GM19035 (cell line): ENCODE results near the gene LRRC45.
"Not testable (repeated sequence)": the region's sequence is repeated elsewhere in the genome, so short reads cannot be mapped to it uniquely, and the experiment has no call there.

ENCODE experiments used
- ATAC-seq: cut with Tn5 transposase; IDR thresholded peaks from one replicate; pipeline ENCODE4 v1.9.1; 2021; ENCODE audit not compliant: unreplicated experiment

LRRC45 gene

DNA sequence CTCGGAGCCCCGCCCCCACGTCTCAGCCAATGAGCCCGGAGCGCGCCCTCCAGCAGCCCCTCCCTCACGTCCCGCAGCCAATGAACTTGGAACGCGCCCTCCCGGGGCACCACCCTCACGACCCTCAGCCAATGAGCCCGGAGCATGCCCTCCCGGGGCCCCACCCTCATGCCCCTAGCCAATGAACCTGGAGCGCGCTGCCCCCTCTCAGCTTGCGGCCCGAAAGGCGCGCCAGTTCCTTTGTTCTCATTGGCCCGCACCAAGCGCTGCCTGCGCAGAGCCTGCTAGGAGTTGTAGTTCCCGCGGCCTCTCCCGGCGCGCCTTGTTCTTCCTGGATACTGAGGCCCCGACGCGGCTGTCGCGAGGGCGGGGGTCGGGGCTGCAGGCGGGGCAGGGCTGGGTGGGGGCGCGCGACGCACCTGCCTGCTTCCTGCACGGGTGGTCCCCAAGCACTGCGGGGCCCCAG is at the start of gene LRRC45:
Gene LRRC45, plus strand, starts transcription at position 325 of the 466 bp plus-strand sequence. CDS start 339 bp downstream, outside the sequence.
- peak; percentile 90 for ATAC-seq

GRCh38 chr17:81973432-81973831 is 49.7 kb upstream of the LRRC45 start:
- ATAC-seq: no peak

GRCh38 chr17:81976332-81977210 is 46.5 kb upstream of the LRRC45 start:
- peak; percentile 15 for ATAC-seq

DNA sequence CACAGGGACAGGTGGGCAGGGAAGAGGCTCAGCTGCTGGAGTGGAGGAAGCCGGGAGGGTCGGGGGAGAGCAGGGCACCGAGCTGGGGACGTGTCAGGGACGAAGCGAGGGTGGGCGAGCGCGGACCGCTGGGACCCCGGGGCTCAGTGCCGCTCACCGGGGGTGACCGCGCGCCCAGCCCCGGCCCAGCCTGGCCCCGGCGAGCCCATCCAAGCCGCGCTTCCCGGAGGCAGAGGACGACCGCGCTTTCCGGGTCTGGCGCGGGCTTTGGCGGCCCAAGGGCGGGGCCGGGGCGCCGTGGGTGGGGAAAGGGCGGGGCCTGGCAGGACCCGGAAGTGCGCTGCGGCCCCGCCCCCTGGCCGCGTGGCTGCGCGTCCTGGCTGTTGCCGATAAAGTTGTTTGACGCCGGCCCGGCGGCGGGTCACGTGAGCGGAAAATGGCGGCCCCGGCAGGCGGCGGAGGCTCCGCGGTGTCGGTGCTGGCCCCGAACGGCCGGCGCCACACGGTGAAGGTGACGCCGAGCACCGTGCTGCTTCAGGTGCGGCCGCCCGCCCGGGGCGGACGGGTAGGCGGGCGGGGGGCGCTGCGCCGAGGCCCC is 45.8 kb upstream of the LRRC45 start, which contains the start of gene ASPSCR1:
Gene ASPSCR1, plus strand, starts transcription at position 419 of the 598 bp plus-strand sequence. Its CDS starts 18 bp downstream, at position 437.
- peak; percentile 84 for ATAC-seq

GRCh38 chr17:81978524-81979298 is 44.4 kb upstream of the LRRC45 start:
- no peak for ATAC-seq

DNA sequence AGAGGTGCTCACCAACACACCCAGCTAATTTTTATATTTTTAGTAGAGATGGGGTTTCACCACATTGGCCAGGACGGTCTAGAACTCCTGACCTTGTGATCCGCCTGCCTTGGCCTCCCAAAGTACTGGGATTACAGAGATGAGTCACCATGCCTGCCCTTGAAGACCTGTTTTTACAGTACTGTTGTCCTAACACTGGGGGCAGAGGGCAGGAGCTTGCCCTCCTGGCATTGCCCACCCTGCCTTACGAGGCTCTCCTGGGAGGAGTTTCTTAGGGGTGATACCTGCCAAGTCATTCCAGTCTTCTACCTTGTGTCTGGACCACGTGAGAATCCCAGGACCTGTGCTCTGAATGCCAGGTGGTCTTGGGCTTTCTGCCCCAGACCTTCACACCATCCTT is 43.0 kb upstream of the LRRC45 start:
- ATAC-seq: no peak

- ATAC-seq: no peak
Measured at GRCh38 chr17:81980707-81981343, 42.3 kb upstream of the LRRC45 start.

DNA sequence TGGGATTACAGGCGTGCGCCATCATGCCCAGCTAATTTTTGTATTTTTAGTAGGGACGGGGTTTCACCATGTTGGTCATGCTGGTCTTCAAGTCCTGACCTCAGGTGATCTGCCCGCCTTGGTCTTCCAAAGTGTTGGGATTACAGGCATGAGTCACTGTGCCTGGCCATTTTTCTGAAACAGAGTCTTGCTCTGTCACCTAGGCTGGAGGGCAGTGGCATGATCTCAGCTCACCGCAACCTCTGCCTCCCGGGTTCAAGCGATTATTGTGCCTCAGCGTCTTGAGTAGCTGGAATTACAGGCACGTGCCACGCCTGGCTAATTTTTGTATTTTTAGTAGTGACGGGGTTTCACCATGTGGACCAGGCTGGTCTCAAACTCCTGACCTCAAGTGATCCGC is 41.6 kb upstream of the LRRC45 start:
- not testable (repeated sequence) for ATAC-seq

- no peak for ATAC-seq
Measured at GRCh38 chr17:81983011-81983638, 40.0 kb upstream of the LRRC45 start.

DNA sequence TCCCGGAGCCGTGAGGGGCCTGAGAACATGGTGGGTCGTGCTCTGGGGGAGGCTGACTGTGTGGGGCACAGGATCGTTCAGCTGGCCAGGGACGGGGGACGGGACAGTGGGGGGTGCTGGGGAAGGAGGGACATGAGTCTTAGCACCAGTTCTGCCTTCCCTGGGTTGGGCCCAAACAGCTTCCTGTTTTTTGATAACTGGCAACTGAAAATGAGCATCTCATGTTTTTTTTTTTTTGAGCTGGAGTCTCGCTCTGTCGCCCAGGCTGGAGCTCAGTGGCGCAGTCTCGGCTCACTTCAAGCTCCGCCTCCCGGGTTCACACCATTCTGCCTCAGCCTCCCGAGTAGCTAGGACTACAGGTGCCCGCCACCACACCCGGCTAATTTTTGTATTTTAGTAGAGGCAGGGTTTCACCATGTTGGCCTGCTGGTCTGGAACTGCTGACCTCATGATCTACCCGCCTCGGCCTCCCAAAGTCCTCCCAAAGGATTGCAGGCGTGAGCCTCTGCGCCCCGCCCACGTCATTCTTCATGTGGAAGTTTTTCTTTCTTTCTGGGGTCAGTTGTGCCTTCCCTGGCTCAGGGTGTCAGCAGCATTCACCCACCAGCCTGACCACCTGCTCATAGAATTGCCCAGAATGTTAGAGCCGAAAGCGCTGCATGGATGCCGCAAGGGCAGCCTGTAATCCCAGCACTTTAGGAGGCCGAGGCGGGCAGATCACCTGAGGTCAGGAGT is 39.3 kb upstream of the LRRC45 start:
- no peak for ATAC-seq

DNA sequence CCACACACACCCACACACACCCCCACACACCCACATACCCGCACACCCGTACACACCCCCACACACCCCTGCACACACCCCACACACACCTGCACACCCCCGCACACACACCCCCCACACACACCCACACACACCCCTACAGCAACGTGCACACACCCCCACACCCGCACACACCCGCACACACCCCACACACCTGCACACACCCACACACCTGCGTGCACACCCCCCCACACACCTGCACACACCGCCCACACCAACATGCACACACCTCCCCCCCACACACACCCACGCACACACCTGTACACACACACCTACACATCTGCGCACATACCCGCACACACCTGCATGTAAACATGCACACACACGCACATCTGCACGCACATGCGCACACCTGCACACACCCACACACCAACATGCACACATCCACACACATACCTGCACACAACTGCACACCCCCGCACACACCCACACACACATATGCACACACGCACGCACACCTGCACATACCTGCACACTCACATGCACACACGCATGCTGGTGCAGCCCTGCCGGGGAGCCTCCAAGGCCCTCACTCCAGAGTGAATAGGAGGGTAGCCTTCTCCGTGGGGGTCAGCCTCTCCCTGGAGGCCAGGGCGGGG is 38.2 kb upstream of the LRRC45 start:
- no peak for ATAC-seq

DNA sequence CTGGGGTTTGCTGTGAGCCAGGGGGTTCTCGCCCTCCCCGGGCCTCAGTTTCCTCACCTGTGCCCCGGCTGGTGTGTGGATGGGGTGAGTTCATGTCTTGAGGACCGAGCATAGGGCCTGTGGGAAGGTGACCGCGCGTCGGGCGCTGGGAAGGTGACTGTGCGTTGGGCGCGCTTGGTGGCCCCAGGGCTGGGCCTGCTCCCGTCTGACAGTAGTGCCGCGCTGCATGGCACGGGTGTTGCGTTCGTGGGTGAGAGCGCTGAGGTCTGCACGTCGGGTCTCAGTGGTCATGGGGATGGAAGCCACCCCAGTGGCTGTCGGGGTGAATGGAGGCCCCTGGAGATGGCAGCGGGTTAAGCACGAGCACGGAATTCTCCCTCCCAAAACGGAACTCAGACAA is 36.5 kb upstream of the LRRC45 start:
- ATAC-seq: no peak

GRCh38 chr17:81987161-81987770 is 35.8 kb upstream of the LRRC45 start:
- no peak for ATAC-seq

GRCh38 chr17:81990836-81991683 is 32.0 kb upstream of the LRRC45 start:
- ATAC-seq: no peak

DNA sequence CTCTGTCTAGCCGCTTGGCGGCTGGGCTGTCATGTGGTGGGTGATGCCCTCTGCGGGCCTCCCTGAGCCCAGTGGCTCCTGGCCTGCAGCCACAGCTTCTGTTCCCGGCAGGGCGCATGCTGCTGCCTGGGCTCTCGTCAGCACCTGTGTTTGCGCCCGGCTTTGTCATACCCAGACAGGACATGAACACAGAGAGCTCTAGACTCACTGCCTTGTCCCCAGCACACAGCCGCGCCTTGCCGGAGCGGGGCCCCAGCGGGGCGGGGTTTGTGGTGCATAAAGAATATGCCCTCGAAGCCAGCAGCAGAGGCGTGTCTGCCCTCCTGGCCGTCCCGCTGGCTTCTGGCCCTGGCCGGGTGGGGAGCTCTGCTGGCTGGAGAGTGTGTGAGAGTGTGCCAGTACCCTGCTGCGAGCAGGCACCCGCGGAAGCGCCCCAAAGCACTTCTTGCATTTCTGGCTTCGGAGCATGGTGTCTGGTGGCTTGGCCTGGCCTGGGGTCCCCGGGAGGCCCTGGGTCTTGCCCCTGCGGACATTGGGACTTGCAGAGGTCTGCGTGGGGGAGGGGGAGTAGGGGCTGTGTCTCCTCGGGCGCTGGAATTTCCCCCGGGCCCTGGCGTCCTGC is 31.3 kb upstream of the LRRC45 start:
- ATAC-seq: no peak

- ATAC-seq: no peak
Measured at GRCh38 chr17:81992306-81993102, 30.6 kb upstream of the LRRC45 start.
